Kidney (tissue), 14 donors: ENCODE data around the gene CXCR5. TPM values are rescaled to one million over a fixed set of nuclear protein-coding genes. Genes with fewer than 3 reads are reported as not detected.

Source experiments
- DNase-seq, 5 donors: peaks; one replicate each; pipeline ENCODE4 v3.0.0-alpha.2; 2013 to 2020
- FAIRE-seq: peaks from 2 replicates; lab custom pipeline; 2012; peaks lifted over from hg19 to GRCh38; lab: Jason Lieb, UNC
- H3K27ac ChIP-seq, 2 donors: one replicate each; pipeline ENCODE4 v1.7.0; 2013; ENCODE audit warnings: low read depth in 2 of 2, low read length in 2 of 2, inconsistent platforms in 1 of 2
- H3K27me3 ChIP-seq: one replicate; pipeline ENCODE4 v1.7.1; 2013; ENCODE audit warnings: low read length, inconsistent platforms; ENCODE audit not compliant: control insufficient read depth, insufficient read depth
- H3K36me3 ChIP-seq, 3 donors: one replicate each; pipeline versions ENCODE4 v1.7.0 to v1.7.1; 2013; ENCODE audit warnings: low read length in 3 of 3, control low read depth in 1 of 3, inconsistent platforms in 1 of 3; ENCODE audit not compliant: insufficient read depth in 3 of 3, control insufficient read depth in 2 of 3
- H3K4me1 ChIP-seq, 3 donors: one replicate each; pipeline versions ENCODE4 v1.7.0 to v1.7.1; 2013; ENCODE audit warnings: low read length in 3 of 3, inconsistent platforms in 1 of 3, low read depth in 1 of 3; ENCODE audit not compliant: control insufficient read depth in 2 of 3, insufficient read depth in 2 of 3
- H3K4me3 ChIP-seq, 3 donors: one replicate each; pipeline versions ENCODE4 v1.7.0 to v1.8.1; 2013; ENCODE audit warnings: low read length in 3 of 3, control low read depth in 1 of 3, inconsistent platforms in 1 of 3
- H3K9ac ChIP-seq, 3 donors: one replicate each; pipeline versions ENCODE4 v1.7.0 to v1.7.1; 2013; ENCODE audit warnings: low read length in 3 of 3, control low read depth in 1 of 3, inconsistent platforms in 1 of 3
- H3K9me3 ChIP-seq, 3 donors: one replicate each; pipeline versions ENCODE4 v1.7.0 to v1.7.1; 2013; ENCODE audit warnings: low read length in 3 of 3, control low read depth in 1 of 3, inconsistent platforms in 1 of 3; ENCODE audit not compliant: control insufficient read depth in 2 of 3, insufficient read depth in 1 of 3
- CTCF ChIP-seq: IDR thresholded peaks from 3 replicates; pipeline ENCODE4 v1.5.1; 2012; ENCODE audit warnings: mild to moderate bottlenecking, moderate library complexity, borderline replicate concordance; ENCODE audit not compliant: insufficient read depth; ENCODE audit errors: extremely low read depth
- intact Hi-C: fragments of 100-400 bp; cut with DNase I; formaldehyde crosslinking; loops from one replicate; pipeline ENCODE4 v1.11.1; 2022
- polyA plus RNA-seq: library from polyadenylated mRNA; stranded (reverse); fragments of 350-450 nt; fragmentation: Illumina TruSeq; extraction: RNeasy Lipid Tissue Mini Kit (QIAGEN cat#74804); gene quantifications from one replicate; pipeline ENCODE4 v1.2.3, GENCODE V29; 2014; ENCODE audit warnings: low read depth, low replicate concordance; ENCODE audit not compliant: insufficient read depth
- total RNA-seq: library from RNA; stranded (reverse); fragmentation: NEBNext Ultra II Directional; extraction: Animal tissue kit (Norgen Biotek cat#: 25700); gene quantifications from one replicate; pipeline ENCODE4 v1.2.1, GENCODE V29; 2021
- donor health status: control.
- donor health status: control.
- donor health status: control.
- donor health status: control.
- donor health status: control.
- donor health status: DM: yes; HTN: yes; CAD: no.
- donor health status: Normal renal cell carcinoma (clear cell type).

Gene CXCR5
- total and polyA plus RNA-seq, 2 donors from 2014 or later = 1.1 TPM; not detected in 1

- TF ChIP-seq CTCF = no peak
- DNase-seq (no peak), FAIRE-seq (no peak)
- Histone ChIP-seq H3K4me1 (no peaks in the 10 kb centered on the region), H3K9ac (no peak overlapping the region), H3K4me3 (peak overlapping the region in 1 of 3 donors; percentile 11), H3K27ac (no peak overlapping the region), H3K9me3 (no peaks in the 10 kb centered on the region), H3K36me3 (no peaks in the 10 kb centered on the region), H3K27me3 (no peaks in the 10 kb centered on the region)
- intact Hi-C loops = no loop called here
These were observed 7.4 kb upstream of the CXCR5 start for GRCh38 chr11:118876286-118876685.

GRCh38 chr11:118877487-118878162, 6.1 kb upstream of the CXCR5 start:
- H3K9ac ChIP-seq = no peak overlapping the region
- H3K9me3 ChIP-seq = no peaks in the 10 kb centered on the region
- intact Hi-C loops = no loop called here
- no peaks in the 10 kb centered on the region for H3K4me1 ChIP-seq
- H3K27ac ChIP-seq = peak overlapping the region in 1 of 2 donors; percentile 6
- no peak for TF ChIP-seq CTCF
- no peaks in the 10 kb centered on the region for H3K27me3 ChIP-seq
- FAIRE-seq (no peak), DNase-seq (no peak)
- no peak overlapping the region for H3K4me3 ChIP-seq
- H3K36me3 ChIP-seq = no peaks in the 10 kb centered on the region

GRCh38 chr11:118878163-118878563, 5.5 kb upstream of the CXCR5 start:
- no peaks in the 10 kb centered on the region for H3K9me3 ChIP-seq
- DNase-seq (no peak), FAIRE-seq (no peak)
- no peaks in the 10 kb centered on the region for H3K36me3 ChIP-seq
- no peak for TF ChIP-seq CTCF
- H3K27me3 ChIP-seq = no peaks in the 10 kb centered on the region
- H3K9ac ChIP-seq = no peak overlapping the region
- H3K27ac ChIP-seq = no peak overlapping the region
- H3K4me3 ChIP-seq = no peak overlapping the region
- H3K4me1 ChIP-seq = no peaks in the 10 kb centered on the region
- intact Hi-C loops = no loop called here
